OCI-LY1 (cell line): ENCODE measurements around the gene HAPLN3.

Source experiments
- EZH2 ChIP-seq: fragments of 200-600 bp; sonication (generic), shearing (Covaris generic); IDR thresholded peaks from 2 replicates; pipeline ENCODE4 v1.8.0; 2017; ENCODE audit warnings: borderline replicate concordance, mixed run types, mild to moderate bottlenecking, antibody characterized with exemption, low read length, moderate library complexity, mixed read lengths
- TF ChIP-seq, protein P1 (sequence below): fragments of 200-600 bp; sonication (generic), shearing (Covaris generic); IDR thresholded peaks from 2 replicates; pipeline ENCODE4 v1.5.1; 2017; ENCODE audit warnings: mild to moderate bottlenecking, antibody characterized with exemption, low read length, moderate library complexity, mixed read lengths

DNA sequence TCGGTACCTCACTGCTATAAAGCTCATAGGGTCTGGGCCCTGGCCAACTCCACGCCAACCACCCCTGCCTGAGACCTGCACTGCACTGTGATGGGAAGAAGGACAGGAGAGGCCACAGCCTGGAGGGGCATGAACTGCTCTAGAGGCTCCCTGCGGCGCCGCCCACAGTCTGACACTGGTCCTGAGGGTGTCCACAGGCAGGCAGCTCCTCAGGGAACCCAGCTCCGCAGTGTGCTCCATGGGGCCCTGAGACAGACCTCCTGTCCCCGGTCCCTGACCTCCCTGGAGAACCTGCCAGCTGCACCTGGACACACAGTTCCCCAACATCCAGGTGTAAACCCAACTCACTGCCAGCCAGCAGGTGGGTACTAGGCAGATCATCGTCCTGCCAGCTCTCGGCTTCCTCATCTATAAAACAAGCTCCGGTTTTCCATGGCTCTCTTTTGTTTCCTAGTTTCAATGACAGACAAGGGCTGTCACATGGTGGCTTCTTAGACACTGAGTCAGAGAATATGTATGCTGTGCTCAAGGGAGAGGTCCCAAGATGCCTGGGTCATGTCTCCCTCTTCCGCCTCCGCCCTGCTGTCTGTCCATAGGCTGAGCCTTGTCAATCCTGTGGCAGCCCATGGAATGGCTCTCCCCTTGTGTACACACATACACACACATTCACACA, 5.1 kb upstream of the HAPLN3 start:
- TF ChIP-seq, protein P1, sequence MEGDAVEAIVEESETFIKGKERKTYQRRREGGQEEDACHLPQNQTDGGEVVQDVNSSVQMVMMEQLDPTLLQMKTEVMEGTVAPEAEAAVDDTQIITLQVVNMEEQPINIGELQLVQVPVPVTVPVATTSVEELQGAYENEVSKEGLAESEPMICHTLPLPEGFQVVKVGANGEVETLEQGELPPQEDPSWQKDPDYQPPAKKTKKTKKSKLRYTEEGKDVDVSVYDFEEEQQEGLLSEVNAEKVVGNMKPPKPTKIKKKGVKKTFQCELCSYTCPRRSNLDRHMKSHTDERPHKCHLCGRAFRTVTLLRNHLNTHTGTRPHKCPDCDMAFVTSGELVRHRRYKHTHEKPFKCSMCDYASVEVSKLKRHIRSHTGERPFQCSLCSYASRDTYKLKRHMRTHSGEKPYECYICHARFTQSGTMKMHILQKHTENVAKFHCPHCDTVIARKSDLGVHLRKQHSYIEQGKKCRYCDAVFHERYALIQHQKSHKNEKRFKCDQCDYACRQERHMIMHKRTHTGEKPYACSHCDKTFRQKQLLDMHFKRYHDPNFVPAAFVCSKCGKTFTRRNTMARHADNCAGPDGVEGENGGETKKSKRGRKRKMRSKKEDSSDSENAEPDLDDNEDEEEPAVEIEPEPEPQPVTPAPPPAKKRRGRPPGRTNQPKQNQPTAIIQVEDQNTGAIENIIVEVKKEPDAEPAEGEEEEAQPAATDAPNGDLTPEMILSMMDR = no peak
- no peak for TF ChIP-seq EZH2
